GM12875 (cell line): ENCODE measurements around the gene SCD.

Experiments
- H3K4me3 ChIP-seq: one replicate; pipeline ENCODE4 v1.5.1; 2011; ENCODE audit warnings: low read depth, low read length, control low read depth
- TF ChIP-seq, protein P1 (sequence below): IDR thresholded peaks from 2 replicates; pipeline ENCODE4 v1.5.1; 2011; ENCODE audit warnings: low read depth, mild to moderate bottlenecking, control low read depth, inconsistent platforms, low read length, moderate library complexity, borderline replicate concordance; ENCODE audit not compliant: insufficient read depth

Gene SCD

DNA sequence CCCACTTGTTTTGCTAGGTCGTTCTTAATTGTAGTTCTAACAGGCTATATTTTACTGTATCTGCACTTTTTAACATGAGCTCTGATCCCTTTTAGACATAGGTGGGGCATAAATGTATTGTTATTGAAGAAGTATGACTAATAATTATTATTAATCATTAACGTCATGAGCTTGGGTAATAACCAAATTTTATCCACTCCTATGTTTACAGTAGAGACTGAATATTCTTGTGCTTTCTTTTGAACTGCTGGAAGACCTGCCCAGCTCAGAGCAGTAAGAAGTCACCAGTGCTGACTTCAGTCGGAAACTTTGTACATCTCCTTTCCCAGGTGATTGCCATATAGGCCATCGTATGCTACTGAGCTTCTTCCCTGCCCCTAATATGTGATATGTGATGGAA lies 35.7 kb upstream of the SCD start:
- TF ChIP-seq, protein P1, sequence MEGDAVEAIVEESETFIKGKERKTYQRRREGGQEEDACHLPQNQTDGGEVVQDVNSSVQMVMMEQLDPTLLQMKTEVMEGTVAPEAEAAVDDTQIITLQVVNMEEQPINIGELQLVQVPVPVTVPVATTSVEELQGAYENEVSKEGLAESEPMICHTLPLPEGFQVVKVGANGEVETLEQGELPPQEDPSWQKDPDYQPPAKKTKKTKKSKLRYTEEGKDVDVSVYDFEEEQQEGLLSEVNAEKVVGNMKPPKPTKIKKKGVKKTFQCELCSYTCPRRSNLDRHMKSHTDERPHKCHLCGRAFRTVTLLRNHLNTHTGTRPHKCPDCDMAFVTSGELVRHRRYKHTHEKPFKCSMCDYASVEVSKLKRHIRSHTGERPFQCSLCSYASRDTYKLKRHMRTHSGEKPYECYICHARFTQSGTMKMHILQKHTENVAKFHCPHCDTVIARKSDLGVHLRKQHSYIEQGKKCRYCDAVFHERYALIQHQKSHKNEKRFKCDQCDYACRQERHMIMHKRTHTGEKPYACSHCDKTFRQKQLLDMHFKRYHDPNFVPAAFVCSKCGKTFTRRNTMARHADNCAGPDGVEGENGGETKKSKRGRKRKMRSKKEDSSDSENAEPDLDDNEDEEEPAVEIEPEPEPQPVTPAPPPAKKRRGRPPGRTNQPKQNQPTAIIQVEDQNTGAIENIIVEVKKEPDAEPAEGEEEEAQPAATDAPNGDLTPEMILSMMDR: no peak
- H3K4me3 ChIP-seq: no peak overlapping the region

DNA sequence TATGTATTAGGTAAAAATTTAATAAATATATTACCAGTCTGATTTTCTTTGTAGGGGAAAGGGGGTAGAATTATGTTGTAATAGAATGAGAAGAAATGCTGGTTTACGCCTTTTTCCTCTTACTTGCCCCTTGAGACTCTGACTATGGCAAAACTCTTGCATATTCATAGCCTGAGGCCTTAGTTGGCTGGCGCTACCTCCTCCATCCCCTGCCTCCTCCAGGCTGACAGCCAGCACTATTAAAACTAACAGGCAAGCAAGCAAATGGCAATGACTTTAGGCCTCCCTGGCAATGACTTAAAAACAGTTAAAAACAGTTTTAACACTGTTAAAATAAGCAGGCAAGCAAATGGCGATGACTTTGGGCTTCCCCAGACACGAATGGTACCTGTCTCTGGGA lies 31.4 kb upstream of the SCD start:
- H3K4me3 ChIP-seq: no peak overlapping the region
- TF ChIP-seq, protein P1: no peak

GRCh38 chr10:100318207-100318606 lies 28.8 kb upstream of the SCD start:
- H3K4me3 ChIP-seq: no peak overlapping the region
- TF ChIP-seq, protein P1: no peak

- TF ChIP-seq, protein P1: no peak
- H3K4me3 ChIP-seq: no peak overlapping the region
Observed at GRCh38 chr10:100319707-100320402, 27.2 kb upstream of the SCD start.

DNA sequence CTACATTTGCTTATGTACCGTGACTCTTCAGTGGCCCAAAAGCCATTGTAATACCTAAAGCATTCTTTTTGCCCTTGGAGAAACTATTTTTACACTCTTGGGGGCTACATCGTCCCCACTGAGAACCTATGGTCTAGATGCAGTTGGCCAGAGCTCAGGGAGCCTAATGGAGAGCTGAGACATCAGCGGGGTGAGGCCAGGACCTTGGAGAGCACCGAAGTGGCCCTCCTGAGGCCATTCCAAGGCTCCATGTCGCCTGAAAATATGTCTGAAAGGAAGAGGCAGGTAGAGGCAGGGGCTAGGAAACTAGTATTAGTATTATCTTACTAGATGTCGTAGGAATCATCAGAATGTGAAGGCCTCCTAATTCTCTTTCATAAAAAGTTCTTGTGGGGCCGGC lies 21.9 kb upstream of the SCD start:
- TF ChIP-seq, protein P1: no peak
- H3K4me3 ChIP-seq: no peak overlapping the region

DNA sequence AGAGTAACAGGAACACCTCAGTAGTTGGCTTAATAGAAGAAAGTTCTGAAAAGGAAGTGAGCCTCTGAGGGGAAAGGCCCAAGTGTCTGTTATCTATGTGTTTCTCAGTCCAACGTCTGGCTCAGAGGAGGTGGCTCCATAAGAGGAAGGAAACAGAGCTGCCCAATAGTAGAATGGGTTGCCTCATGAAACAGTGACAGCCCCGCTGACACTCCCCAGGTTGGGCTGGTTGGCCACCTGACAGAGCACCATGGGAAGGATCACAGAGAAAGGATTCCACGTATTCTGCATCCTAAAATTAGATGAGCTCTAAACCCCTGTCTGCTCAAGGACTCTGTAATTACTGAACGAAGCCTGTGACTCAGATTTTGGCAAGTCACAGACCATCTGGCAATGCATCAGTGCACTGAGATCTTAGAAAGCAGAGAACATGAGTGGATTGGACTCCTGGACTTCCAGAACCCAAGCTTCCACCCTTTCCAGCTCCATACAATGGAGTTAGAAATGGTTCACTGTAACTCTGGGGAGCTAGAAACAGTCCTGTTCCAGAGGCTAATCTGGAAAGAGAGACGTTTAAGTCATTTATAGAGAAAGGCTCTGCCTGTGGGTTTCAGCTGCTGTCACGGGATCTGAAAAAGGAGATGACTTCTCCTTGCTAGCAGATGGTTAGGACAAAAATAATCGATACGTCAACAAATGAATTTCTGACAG lies 19.9 kb upstream of the SCD start:
- TF ChIP-seq, protein P1: no peak
- H3K4me3 ChIP-seq: no peak overlapping the region

- no peak overlapping the region for H3K4me3 ChIP-seq
- TF ChIP-seq, protein P1: no peak
Observed at GRCh38 chr10:100327718-100328009, 19.4 kb upstream of the SCD start.
